ENCODE measurements around the gene ZBTB32. TPM values are rescaled to one million over a fixed set of nuclear protein-coding genes. Genes with fewer than 3 reads are reported as not detected.

Gene ZBTB32
- total RNA-seq, 1 donor from 2014 or later, result not detected

DNA sequence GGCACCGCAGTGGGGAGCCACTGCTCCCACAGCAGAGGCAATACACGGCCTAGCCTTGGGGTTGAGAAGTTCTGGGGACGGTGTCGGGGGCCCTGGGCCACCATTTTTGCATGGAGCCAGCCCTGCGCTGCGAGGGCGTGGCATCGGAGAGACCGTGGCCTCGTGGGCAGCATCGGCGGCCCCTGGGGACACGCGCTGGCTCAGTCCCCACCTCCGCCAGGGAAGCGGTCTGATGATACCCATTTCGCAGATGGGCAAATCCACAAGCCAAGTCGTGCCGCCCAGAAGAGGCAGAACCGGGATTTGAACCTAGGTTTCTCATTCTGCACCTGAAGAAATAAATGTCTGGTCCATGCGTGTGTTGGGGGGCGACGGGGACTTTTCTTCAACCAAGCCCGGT lies 39.2 kb upstream of the ZBTB32 start:
- TF ChIP-seq, protein P1, sequence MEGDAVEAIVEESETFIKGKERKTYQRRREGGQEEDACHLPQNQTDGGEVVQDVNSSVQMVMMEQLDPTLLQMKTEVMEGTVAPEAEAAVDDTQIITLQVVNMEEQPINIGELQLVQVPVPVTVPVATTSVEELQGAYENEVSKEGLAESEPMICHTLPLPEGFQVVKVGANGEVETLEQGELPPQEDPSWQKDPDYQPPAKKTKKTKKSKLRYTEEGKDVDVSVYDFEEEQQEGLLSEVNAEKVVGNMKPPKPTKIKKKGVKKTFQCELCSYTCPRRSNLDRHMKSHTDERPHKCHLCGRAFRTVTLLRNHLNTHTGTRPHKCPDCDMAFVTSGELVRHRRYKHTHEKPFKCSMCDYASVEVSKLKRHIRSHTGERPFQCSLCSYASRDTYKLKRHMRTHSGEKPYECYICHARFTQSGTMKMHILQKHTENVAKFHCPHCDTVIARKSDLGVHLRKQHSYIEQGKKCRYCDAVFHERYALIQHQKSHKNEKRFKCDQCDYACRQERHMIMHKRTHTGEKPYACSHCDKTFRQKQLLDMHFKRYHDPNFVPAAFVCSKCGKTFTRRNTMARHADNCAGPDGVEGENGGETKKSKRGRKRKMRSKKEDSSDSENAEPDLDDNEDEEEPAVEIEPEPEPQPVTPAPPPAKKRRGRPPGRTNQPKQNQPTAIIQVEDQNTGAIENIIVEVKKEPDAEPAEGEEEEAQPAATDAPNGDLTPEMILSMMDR (conservative IDR thresholded peaks at IDR 0.05; ENCODE audit: low read depth, low read length), result no peak
- no peak overlapping the region for H3K4me3 ChIP-seq (ENCODE audit: low read depth, low read length)
- no peak for DNase-seq (ENCODE audit: low read depth)

DNA sequence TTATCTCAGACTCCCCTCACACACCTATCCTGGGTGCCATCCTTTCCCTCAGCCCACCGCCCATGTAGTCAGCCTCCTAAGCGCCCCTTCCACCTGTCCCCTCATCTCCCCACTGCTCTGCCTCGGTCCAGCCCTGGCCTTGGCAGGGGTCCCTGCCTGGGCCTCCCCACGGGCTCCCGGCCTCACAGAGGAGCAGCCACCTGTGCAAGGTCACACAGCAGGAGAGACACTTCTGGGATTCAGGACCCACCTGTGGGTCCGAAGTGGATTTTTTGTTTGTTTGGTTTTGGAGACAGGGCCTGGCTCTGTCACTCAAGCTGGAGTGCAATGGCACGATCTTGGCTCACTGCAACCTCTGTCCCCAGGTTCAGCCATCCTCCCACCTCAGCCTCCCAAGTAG lies 38.8 kb upstream of the ZBTB32 start:
- no peak for DNase-seq (ENCODE audit: low read depth)
- H3K4me3 ChIP-seq (ENCODE audit: low read depth, low read length), result no peak overlapping the region
- TF ChIP-seq, protein P1 (conservative IDR thresholded peaks at IDR 0.05; ENCODE audit: low read depth, low read length), result no peak

DNA sequence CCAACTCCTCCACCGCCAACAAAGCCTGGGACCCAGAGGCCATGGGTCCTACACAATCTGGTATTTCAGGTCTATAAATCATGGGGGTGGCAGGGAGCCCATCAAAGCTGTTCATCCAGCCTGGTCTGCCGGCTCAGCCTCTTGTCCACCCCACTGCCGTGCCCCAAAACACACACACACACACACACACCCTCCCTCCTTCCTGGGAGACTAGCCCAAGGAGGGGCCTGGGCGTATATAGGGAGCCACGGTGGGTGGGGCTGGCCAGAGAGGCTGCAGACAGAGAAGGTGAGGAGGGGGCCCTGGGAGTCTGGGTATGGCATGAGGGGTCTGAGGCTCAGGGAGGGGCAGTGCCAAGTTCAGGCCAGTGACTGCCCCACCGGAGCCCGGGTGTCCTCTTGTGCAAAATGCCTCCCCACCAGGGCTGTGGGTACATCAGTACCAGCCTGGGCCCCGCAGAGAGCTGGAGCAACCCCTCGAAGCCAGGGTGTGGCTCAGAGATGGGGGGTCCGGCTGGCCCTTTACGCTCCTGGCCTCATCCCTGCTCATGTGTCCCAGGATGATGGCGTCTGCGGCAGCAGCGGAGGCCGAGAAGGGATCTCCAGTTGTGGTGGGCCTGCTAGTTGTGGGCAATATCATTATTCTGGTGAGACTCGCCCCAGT lies 38.0 kb upstream of the ZBTB32 start, which contains the start of gene UPK1A:
Gene UPK1A (plus strand): TSS at position 267 of the 663 bp plus-strand sequence. CDS start 296 bp downstream, at position 563.
- DNase-seq (ENCODE audit: low read depth), result no peak
- no peak within 1 kb of the TSS for H3K4me3 ChIP-seq (ENCODE audit: low read depth, low read length)
- TF ChIP-seq, protein P1 (conservative IDR thresholded peaks at IDR 0.05; ENCODE audit: low read depth, low read length), result no peak

DNA sequence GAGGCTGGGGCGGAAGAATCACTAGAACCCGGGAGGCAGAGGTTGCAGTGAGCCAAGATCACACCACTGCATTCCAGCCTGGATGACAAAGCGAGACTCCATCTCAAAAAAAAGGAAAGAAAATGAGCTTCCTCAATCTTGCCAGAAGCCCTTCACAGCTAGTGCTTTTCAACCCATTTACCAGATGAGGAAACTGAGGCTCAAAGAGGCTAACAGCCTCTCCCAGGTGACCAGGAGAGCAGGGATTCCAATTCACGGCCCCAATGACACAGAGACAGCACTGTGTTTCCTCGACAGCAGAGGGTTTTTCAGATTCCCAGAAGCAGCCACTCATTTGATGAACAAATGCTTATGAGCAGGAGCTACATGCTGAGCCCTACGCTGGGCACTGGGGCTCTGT lies 34.8 kb upstream of the ZBTB32 start:
- DNase-seq (ENCODE audit: low read depth), result no peak
- no peak overlapping the region for H3K4me3 ChIP-seq (ENCODE audit: low read depth, low read length)
- TF ChIP-seq, protein P1 (conservative IDR thresholded peaks at IDR 0.05; ENCODE audit: low read depth, low read length), result no peak

DNA sequence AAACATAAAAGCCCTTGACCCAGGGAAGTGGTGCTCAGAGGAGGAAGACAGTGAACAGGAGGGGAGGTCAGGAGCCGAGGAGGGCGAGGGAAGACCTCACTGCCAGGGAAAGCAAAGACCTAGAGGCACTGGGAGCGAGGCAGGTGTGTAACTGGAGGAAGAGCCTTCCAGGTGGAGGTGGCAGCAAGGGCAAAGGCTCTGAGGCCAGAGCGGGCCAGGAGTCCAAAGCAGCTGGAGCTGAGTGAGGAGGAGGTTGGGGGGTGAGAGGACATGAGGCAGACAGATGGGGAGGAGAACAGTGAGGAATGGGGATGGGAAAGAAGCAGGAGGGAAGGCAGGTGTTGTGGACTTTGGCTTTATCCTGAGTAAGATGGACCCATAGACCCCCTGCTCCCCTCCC lies 34.4 kb upstream of the ZBTB32 start:
- H3K4me3 ChIP-seq (ENCODE audit: low read depth, low read length), result no peak overlapping the region
- DNase-seq (ENCODE audit: low read depth), result no peak
- TF ChIP-seq, protein P1 (conservative IDR thresholded peaks at IDR 0.05; ENCODE audit: low read depth, low read length), result no peak

DNA sequence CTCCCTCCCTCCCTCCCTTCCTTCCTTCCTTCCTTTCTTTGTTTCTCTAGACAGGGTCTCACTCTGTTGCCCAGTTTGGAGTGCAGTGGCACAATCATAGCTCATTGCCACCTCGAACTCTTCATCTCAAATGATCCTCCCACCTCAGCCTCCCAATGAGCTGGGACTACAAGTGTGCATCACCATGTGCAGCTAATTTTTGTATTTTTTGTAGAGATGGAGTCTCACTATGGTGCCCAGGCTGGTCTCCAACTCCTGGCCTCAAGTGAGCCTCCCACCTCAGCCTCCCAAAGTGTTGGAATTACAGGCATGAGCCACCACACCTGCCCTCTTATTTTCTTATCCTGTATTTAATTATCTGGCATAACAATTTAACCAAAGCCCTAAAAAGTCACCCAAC lies 33.7 kb upstream of the ZBTB32 start:
- no peak overlapping the region for H3K4me3 ChIP-seq (ENCODE audit: low read depth, low read length)
- TF ChIP-seq, protein P1 (conservative IDR thresholded peaks at IDR 0.05; ENCODE audit: low read depth, low read length), result no peak
- no peak for DNase-seq (ENCODE audit: low read depth)

DNA sequence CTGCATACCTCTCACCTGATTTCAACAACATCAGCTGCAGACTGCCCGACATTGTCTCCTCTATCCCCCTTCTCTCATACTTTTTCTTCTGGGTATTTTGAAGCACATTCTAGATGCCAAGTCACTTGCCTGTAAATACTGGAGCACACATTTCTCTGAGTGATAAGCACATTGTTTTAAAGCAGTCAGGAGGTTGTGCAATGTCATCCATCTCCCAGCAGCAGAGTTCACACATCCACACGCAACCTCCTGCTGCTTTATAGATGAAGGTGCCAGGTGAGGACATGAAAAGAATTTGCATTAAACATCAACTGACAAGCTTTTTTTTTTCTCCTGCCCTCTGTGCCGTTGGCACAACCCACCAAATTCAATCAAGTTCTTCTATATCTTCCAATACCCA lies 32.5 kb upstream of the ZBTB32 start:
- no peak overlapping the region for H3K4me3 ChIP-seq (ENCODE audit: low read depth, low read length)
- TF ChIP-seq, protein P1 (conservative IDR thresholded peaks at IDR 0.05; ENCODE audit: low read depth, low read length), result no peak
- no peak for DNase-seq (ENCODE audit: low read depth)
